Esophagus (tissue), 2 donors: ENCODE results near the gene SLC12A3. TPM values are rescaled to one million over a fixed set of nuclear protein-coding genes. Genes with fewer than 3 reads are reported as not detected.

Source experiments
- H3K27ac ChIP-seq, 2 donors: one replicate each; pipeline ENCODE4 v1.5.1; 2013; ENCODE audit warnings: low read depth in 2 of 2, mild to moderate bottlenecking in 2 of 2, inconsistent platforms in 1 of 2, low read length in 1 of 2, moderate library complexity in 1 of 2
- H3K27me3 ChIP-seq, 2 donors: one replicate each; pipeline ENCODE4 v1.6.1; 2013; ENCODE audit warnings: low read length in 2 of 2, control low read depth in 1 of 2, mild to moderate bottlenecking in 1 of 2; ENCODE audit not compliant: insufficient read depth in 2 of 2, control insufficient read depth in 1 of 2
- H3K36me3 ChIP-seq, 2 donors: one replicate each; pipeline ENCODE4 v1.6.1; 2013; ENCODE audit warnings: low read length in 1 of 2; ENCODE audit not compliant: control insufficient read depth in 2 of 2, insufficient read depth in 2 of 2
- H3K4me1 ChIP-seq, 2 donors: one replicate each; pipeline ENCODE4 v1.6.1; 2013; ENCODE audit warnings: low read length in 1 of 2; ENCODE audit not compliant: control insufficient read depth in 2 of 2, insufficient read depth in 2 of 2
- H3K4me3 ChIP-seq, 2 donors: one replicate each; pipeline ENCODE4 v1.5.1; 2013; ENCODE audit warnings: low read length in 2 of 2, mild to moderate bottlenecking in 2 of 2, low read depth in 1 of 2, moderate library complexity in 1 of 2
- H3K9me3 ChIP-seq, 2 donors: one replicate each; pipeline ENCODE4 v1.6.1; 2013; ENCODE audit warnings: mild to moderate bottlenecking in 2 of 2, low read depth in 1 of 2, low read length in 1 of 2, moderate library complexity in 1 of 2; ENCODE audit not compliant: control insufficient read depth in 2 of 2, insufficient read depth in 1 of 2
- WGBS, 2 donors: extraction: QIAGEN DNeasy Blood & Tissue Kit; methylation state at CpG; one replicate each; pipeline ENCODE4 v1.1.7; 2013; 5-methylcytosine and 5-hydroxymethylcytosine counted together
- polyA plus RNA-seq, 2 donors: library from polyadenylated mRNA; stranded (reverse); fragments of 200-250 nt; gene quantifications; one replicate each; pipeline ENCODE4 v1.2.3, GENCODE V29; 2013
- donor health status: healthy with polysubstance abuse.
- donor health status: Bipolar disorder and iron deficiency.

The SLC12A3 gene
- polyA plus RNA-seq, 2 donors = 0.04 to 0.06 TPM

- WGBS, 2 donors = 58 to 75% methylated on average over 3 of the region's 3 CpGs
- H3K9me3 ChIP-seq = no peaks in the 10 kb centered on the region
- no peaks in the 10 kb centered on the region for H3K36me3 ChIP-seq
- no peaks in the 10 kb centered on the region for H3K4me1 ChIP-seq
- H3K27ac ChIP-seq = no peak overlapping the region
- H3K4me3 ChIP-seq = no peak overlapping the region
- no peaks in the 10 kb centered on the region for H3K27me3 ChIP-seq
These were observed 31.2 kb downstream of the SLC12A3 start for GRCh38 chr16:56896244-56896643.

- Histone ChIP-seq H3K9me3 (no peaks in the 10 kb centered on the region), H3K4me1 (peaks cover 0 to 3% of the 10 kb centered on the region in 2 donors), H3K36me3 (no peaks in the 10 kb centered on the region), H3K4me3 (no peak overlapping the region), H3K27ac (no peak overlapping the region), H3K27me3 (no peaks in the 10 kb centered on the region)
- 62 to 75% methylated on average over 8 of the region's 8 CpGs for WGBS, 2 donors
These were observed 32.2 kb downstream of the SLC12A3 start for GRCh38 chr16:56897026-56897799.

GRCh38 chr16:56898847-56899246, 33.8 kb downstream of the SLC12A3 start:
- Histone ChIP-seq H3K36me3 (no peaks in the 10 kb centered on the region), H3K27ac (no peak overlapping the region), H3K4me1 (peaks cover 0 to 3% of the 10 kb centered on the region in 2 donors), H3K4me3 (no peak overlapping the region), H3K9me3 (no peaks in the 10 kb centered on the region), H3K27me3 (no peaks in the 10 kb centered on the region)
- WGBS, 2 donors = 84 to 90% methylated on average over 8 of the region's 8 CpGs

GRCh38 chr16:56903866-56904265, 38.9 kb downstream of the SLC12A3 start:
- Histone ChIP-seq H3K27me3 (no peaks in the 10 kb centered on the region), H3K27ac (no peak overlapping the region), H3K4me3 (no peak overlapping the region), H3K36me3 (no peaks in the 10 kb centered on the region), H3K9me3 (no peaks in the 10 kb centered on the region), H3K4me1 (peaks cover 0 to 3% of the 10 kb centered on the region in 2 donors)
- 88 to 100% methylated on average over 2 of the region's 2 CpGs for WGBS, 2 donors

- WGBS, 2 donors = 98% methylated on average over 3 of the region's 3 CpGs
- Histone ChIP-seq H3K4me3 (no peak overlapping the region), H3K27ac (no peak overlapping the region), H3K27me3 (no peaks in the 10 kb centered on the region), H3K9me3 (no peaks in the 10 kb centered on the region), H3K36me3 (no peaks in the 10 kb centered on the region), H3K4me1 (no peaks in the 10 kb centered on the region)
These were observed 42.4 kb downstream of the SLC12A3 start for GRCh38 chr16:56907401-56907800.

- no peaks in the 10 kb centered on the region for H3K36me3 ChIP-seq
- H3K4me1 ChIP-seq = peaks cover 0 to 3% of the 10 kb centered on the region in 2 donors
- no peaks in the 10 kb centered on the region for H3K9me3 ChIP-seq
- WGBS, 2 donors = 47 to 49% methylated on average over 7 of the region's 7 CpGs
- no peak overlapping the region for H3K4me3 ChIP-seq
- H3K27ac ChIP-seq = no peak overlapping the region
- H3K27me3 ChIP-seq = no peaks in the 10 kb centered on the region
These were observed 44.5 kb downstream of the SLC12A3 start for GRCh38 chr16:56909527-56909979.

- Histone ChIP-seq H3K27ac (no peak overlapping the region), H3K27me3 (no peaks in the 10 kb centered on the region), H3K4me3 (no peak overlapping the region), H3K9me3 (no peaks in the 10 kb centered on the region), H3K36me3 (no peaks in the 10 kb centered on the region), H3K4me1 (peaks cover 0 to 3% of the 10 kb centered on the region in 2 donors)
- WGBS, 2 donors = 90 to 94% methylated on average over 5 of the region's 5 CpGs
These were observed 45.1 kb downstream of the SLC12A3 start for GRCh38 chr16:56910112-56910511.

GRCh38 chr16:56910654-56911539, 45.9 kb downstream of the SLC12A3 start:
- Histone ChIP-seq H3K4me1 (peaks cover 0 to 4% of the 10 kb centered on the region in 2 donors), H3K4me3 (no peak overlapping the region), H3K27me3 (no peaks in the 10 kb centered on the region), H3K9me3 (no peaks in the 10 kb centered on the region), H3K27ac (peak overlapping the region; percentile 47 to 54), H3K36me3 (no peaks in the 10 kb centered on the region)
- 79 to 82% methylated on average over 12 of the region's 12 CpGs for WGBS, 2 donors

- Histone ChIP-seq H3K27ac (peak overlapping the region in 1 of 2 donors; percentile 47), H3K9me3 (no peaks in the 10 kb centered on the region), H3K4me1 (peaks cover 5 to 14% of the 10 kb centered on the region in 2 donors), H3K36me3 (no peaks in the 10 kb centered on the region), H3K4me3 (no peak overlapping the region), H3K27me3 (no peaks in the 10 kb centered on the region)
- WGBS, 2 donors = 78 to 79% methylated on average over 22 of the region's 22 CpGs
These were observed 47.0 kb downstream of the SLC12A3 start for GRCh38 chr16:56911771-56912571.
